ENCODE data around the gene CFAP410.
A peak's percentile ranks its signal among the peaks of the same experiment; 100 is the strongest.
"Not testable (repeated sequence)": the region's sequence is repeated elsewhere in the genome, so short reads cannot be mapped to it uniquely, and the experiment has no call there.

Gene CFAP410

GRCh38 chr21:44316277-44316900 lies 22.8 kb downstream of the CFAP410 start:
- no peak for DNase-seq (ENCODE audit: low read depth)

DNA sequence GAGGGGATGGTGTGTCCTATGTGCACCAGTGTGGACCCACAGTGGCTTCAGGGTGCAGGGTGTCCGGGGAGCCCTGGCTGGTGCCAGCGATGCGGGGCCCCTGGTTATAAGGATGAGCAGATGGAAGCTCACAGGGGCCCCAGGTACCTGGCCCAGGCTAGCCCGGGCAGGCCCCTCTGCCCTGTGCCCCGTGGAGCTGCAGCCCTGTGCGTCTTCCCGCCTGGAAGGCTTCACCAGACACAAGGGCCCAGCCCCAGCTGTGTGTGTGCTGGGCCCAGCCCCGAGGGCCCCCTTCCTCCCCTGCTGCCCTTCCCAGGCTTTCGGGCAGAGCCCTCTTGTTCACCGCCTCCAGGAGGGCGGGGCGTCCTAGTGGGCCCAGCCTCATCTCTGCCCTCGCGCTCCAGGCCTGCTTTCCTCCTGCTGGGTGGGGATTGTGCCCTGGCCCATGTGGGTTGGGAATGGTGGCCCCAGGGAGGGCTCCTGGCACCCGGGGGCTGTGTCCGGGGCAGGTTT lies 23.4 kb downstream of the CFAP410 start:
- DNase-seq (ENCODE audit: low read depth): no peak

- no peak for DNase-seq (ENCODE audit: low read depth)
Measured at GRCh38 chr21:44314561-44314960, 24.6 kb downstream of the CFAP410 start.

GRCh38 chr21:44314128-44314527 lies 25.1 kb downstream of the CFAP410 start:
- DNase-seq (ENCODE audit: low read depth): no peak

GRCh38 chr21:44313451-44313850 lies 25.7 kb downstream of the CFAP410 start:
- DNase-seq (ENCODE audit: low read depth): no peak

DNA sequence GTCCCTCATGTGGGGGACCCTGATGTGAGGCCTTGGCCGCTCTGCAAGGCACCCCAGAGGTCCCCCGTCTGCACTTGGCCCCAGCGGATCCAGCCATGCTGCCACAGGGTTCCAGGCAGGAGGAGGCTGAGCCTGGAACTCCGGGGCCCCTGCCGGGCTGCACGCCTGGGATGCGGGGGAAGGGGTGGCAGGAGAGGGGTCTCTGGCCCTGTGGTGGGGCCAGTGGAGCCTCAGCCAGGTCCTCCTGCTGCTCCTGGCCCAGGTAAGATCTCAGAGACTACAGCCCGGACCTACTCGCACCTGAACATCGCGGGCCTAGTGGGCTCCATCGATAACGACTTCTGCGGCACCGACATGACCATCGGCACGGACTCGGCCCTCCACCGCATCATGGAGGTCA lies 26.5 kb downstream of the CFAP410 start:
- no peak for DNase-seq (ENCODE audit: low read depth)

DNA sequence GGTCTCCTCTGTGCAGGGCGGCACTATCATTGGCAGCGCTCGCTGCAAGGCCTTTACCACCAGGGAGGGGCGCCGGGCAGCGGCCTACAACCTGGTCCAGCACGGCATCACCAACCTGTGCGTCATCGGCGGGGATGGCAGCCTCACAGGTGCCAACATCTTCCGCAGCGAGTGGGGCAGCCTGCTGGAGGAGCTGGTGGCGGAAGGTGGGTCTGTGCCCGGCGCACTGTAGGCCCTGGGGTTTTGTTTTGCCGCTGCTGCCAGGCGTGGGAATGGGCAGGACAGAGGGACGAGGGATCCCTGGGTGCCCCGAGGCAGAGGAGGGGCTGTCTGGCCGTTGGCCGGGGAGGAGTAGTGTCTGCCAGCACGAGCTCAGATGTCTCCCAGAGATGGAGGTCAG lies 27.1 kb downstream of the CFAP410 start:
- DNase-seq (ENCODE audit: low read depth): no peak

DNA sequence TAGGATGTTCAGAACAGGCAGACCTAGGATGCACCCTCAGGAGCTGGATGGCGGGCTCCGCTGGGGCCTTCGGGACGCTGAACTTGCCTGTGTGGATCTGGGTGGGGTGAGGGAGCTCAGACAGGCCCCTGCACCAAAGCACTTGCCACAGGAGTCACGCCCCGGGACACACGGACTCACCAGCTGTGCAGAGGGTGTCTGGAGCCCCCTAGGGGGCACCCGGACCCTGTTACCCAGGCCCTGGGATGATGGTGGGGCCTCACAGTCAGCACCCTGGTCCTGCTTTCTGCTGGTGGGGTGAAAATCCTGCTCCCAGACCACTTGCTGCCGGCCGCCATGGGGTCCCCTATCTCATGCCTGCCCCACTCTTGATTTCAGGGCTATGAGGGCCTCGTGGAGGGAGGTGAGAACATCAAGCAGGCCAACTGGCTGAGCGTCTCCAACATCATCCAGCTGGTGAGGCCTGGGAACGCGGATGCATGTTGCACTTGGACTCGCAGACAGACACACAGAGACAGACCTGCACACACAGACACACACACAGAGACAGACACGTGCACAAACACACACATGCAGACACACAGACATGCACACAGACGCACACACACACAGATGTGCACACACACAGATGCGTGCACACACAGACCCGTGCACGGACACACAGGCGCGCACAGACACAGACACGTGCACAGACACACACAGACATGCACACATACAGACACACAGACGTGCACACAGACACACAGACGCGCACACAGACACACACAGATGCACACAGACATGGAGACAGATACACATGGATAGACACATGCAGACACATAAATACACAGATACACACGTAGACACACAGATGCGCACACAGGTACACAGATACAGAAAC lies 28.3 kb downstream of the CFAP410 start:
- DNase-seq (ENCODE audit: low read depth): no peak

DNA sequence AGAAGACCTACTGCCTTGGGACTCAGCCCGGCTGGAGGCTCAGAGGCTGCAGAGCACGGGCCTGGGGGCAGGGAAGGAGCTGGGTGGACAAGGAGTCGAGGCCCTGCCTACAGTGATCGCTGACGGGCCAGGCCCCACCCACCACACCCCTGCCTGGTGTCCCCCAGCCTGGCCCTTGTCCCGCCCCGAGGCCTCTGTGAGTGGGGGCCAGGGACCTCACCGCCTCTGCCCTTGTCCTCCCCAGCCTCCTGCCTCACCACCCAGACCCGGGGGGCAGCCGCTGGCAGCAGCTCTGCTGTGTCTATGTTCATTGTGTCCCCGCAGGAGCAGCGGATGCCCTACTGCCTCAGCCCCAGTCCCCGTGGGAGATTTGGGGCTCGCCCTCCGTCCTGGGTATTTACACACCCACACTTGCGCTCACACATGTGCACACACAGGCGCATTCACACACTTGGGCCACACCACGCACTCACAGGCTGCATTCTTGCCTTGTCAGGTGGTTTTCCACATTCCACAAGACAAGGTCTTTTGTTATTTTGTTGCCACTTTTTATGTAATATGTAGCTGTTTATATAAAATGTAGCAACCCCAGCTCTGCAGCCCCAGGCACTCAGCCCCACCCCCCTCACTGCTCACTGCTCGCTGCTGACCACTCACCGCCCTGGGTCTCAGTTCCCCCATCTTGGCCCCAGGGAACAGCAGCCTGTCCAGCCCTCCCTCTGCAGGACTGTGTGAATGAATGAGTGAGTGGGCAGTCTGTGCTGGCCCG lies 32.1 kb downstream of the CFAP410 start:
- no peak for DNase-seq (ENCODE audit: low read depth)

GRCh38 chr21:44305691-44306090 lies 33.5 kb downstream of the CFAP410 start:
- no peak for DNase-seq (ENCODE audit: low read depth)

DNA sequence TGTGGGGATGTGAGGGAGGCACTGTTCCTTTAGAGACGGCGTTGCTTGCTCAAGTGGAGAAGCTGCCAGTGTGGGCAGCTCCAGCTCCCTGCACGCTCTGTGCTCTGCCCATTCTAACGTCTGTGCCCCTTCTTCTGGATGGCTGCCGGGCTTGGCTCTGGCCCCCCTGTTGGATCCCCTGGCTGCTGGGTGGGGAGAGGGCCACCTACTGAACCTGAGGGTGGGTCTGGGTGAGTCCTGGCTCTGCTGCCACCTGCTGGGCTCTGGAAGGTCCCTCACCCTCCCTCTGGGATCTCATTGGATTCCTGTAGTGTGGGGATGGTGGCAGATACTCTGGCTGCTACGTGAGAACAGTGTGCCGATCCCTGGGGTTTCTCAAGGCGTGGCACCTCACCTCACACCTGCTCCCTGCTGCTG lies 34.3 kb downstream of the CFAP410 start:
- no peak for DNase-seq (ENCODE audit: low read depth)

- no peak for DNase-seq (ENCODE audit: low read depth)
Measured at GRCh38 chr21:44304011-44304616, 35.1 kb downstream of the CFAP410 start.

DNA sequence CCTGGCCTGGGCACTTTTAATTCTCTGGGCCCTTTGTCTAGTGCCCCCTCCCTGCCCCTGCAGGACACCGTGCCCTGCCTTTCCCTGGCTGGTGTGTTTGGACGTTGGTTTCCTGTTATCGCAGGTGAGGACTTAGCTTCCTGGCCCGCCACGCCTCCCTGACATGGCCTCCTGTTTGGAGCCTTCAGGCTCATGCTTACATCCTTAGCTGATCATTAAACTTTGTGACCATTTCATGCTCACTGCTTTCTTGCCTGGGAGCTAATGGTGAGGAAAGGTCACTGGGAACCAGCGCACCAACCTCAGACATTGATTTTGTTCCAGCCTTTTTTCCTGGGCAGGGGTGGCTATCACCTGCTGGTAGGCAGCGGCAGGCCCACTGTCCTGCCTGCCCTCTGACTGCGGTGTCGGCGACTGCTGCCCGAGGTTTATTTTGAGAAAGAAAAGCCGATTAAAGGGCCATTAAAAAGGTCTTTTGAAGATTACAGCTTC lies 35.7 kb downstream of the CFAP410 start:
- DNase-seq (ENCODE audit: low read depth): no peak

- DNase-seq (ENCODE audit: low read depth): not testable (repeated sequence)
Measured at GRCh38 chr21:44302573-44303401, 36.4 kb downstream of the CFAP410 start.

- DNase-seq (ENCODE audit: low read depth): no peak
Measured at GRCh38 chr21:44301961-44302406, 37.2 kb downstream of the CFAP410 start.

GRCh38 chr21:44301141-44301540 lies 38.0 kb downstream of the CFAP410 start:
- DNase-seq (ENCODE audit: low read depth): no peak

DNA sequence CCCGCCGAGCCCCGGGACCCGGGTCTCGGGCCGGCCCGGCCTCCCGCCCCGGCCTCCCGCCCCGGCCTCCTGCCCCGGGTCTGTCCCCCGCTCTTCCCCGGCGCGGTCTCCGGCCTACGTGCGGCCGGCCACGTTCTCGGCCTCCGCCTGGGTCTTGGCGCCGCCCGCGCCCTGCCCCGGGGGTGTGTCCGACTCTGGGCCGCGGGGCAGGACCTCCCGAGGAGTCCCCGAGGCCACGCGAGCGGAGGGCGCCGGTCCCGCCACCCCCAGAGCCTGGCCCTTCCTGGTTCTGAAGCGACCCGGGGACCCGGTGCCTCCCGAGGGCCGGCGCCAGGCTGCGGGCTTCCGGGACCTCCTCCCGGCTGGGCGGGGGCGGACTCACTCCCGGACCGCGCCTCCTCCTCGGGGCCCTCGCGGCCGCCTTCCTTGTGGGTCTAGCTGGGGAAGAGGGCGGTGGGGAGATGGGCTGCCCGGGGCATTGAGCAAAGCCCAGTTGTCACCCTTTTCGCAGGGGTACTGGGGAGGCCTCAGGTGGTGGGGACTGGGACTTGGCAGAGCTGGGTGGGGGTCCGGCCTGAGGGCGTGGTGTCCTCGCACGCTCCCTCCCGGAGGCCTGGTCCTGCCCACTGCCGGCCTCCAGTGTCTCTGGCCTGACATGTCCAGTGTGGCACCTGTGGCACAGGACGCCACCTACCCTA lies 38.8 kb downstream of the CFAP410 start:
- DNase-seq (ENCODE audit: low read depth): peak; percentile 63

GRCh38 chr21:44299458-44300261 lies 39.5 kb downstream of the CFAP410 start, which contains the start of gene PFKL:
PFKL (plus strand) TSS chr21:44300053; CDS start chr21:44300106, 53 bp downstream.
- peak; percentile 77 for DNase-seq (ENCODE audit: low read depth)

GRCh38 chr21:44299085-44299457 lies 40.1 kb downstream of the CFAP410 start:
- no peak for DNase-seq (ENCODE audit: low read depth)

All from activated T-cell treated with anti-CD3 and anti-CD28 coated beads for 48 hours (primary cell).